CD4-positive, alpha-beta T cell treated with Interleukin-10 for 1 hour (primary cell): Measurements from ENCODE around the gene ANKRD11.
"Not testable (repeated sequence)": the region's sequence is repeated elsewhere in the genome, so short reads cannot be mapped to it uniquely, and the experiment has no call there.

Source experiments
- DNase-seq: peaks from one replicate; pipeline ENCODE4 v3.0.0-alpha.2; 2020

ANKRD11 gene

GRCh38 chr16:89476811-89477261 is 13.5 kb downstream of the ANKRD11 start:
- no peak for DNase-seq

- no peak for DNase-seq
These were observed 14.0 kb downstream of the ANKRD11 start for GRCh38 chr16:89476379-89476778.

GRCh38 chr16:89475144-89475543 is 15.2 kb downstream of the ANKRD11 start:
- no peak for DNase-seq

GRCh38 chr16:89473791-89474414 is 16.5 kb downstream of the ANKRD11 start:
- DNase-seq = peak; percentile 38

GRCh38 chr16:89473136-89473712 is 17.1 kb downstream of the ANKRD11 start:
- DNase-seq = no peak

GRCh38 chr16:89472711-89473075 is 17.7 kb downstream of the ANKRD11 start:
- DNase-seq = no peak

- no peak for DNase-seq
These were observed 23.0 kb downstream of the ANKRD11 start for GRCh38 chr16:89467382-89467781.

- no peak for DNase-seq
These were observed 23.4 kb downstream of the ANKRD11 start for GRCh38 chr16:89466920-89467319.

GRCh38 chr16:89463312-89463711 is 27.0 kb downstream of the ANKRD11 start:
- not testable (repeated sequence) for DNase-seq

- not testable (repeated sequence) for DNase-seq
These were observed 27.7 kb downstream of the ANKRD11 start for GRCh38 chr16:89462639-89463038.

GRCh38 chr16:89461890-89462289 is 28.5 kb downstream of the ANKRD11 start:
- not testable (repeated sequence) for DNase-seq

GRCh38 chr16:89460556-89460955 is 29.8 kb downstream of the ANKRD11 start:
- peak; percentile 23 for DNase-seq

GRCh38 chr16:89458967-89459366 is 31.4 kb downstream of the ANKRD11 start:
- DNase-seq = no peak

GRCh38 chr16:89458551-89458950 is 31.8 kb downstream of the ANKRD11 start:
- DNase-seq = no peak

- no peak for DNase-seq
These were observed 33.9 kb downstream of the ANKRD11 start for GRCh38 chr16:89456419-89456959.

GRCh38 chr16:89455692-89456091 is 34.7 kb downstream of the ANKRD11 start:
- DNase-seq = no peak

- DNase-seq = no peak
These were observed 35.2 kb downstream of the ANKRD11 start for GRCh38 chr16:89455178-89455577.

GRCh38 chr16:89454378-89455125 is 35.8 kb downstream of the ANKRD11 start:
- DNase-seq = not testable (repeated sequence)

- DNase-seq = peak; percentile 21
These were observed 36.6 kb downstream of the ANKRD11 start for GRCh38 chr16:89453501-89454321.

- no peak for DNase-seq
These were observed 37.4 kb downstream of the ANKRD11 start for GRCh38 chr16:89452925-89453324.

GRCh38 chr16:89452241-89452640 is 38.1 kb downstream of the ANKRD11 start:
- DNase-seq = peak; percentile 29

GRCh38 chr16:89450537-89450936 is 39.8 kb downstream of the ANKRD11 start:
- DNase-seq = no peak
